Sigmoid colon (tissue), 3 donors: ENCODE data around the gene AMOTL2.

Experiments
- CTCF ChIP-seq, 4 experiments: fragments of 450-650 bp in 3 of 4; fragments of 200-600 bp in 1 of 4; IDR thresholded peaks; one replicate each; pipeline ENCODE4 v1.5.1; 2016 to 2019; ENCODE audit warnings: antibody characterized with exemption in 4 of 4, mild to moderate bottlenecking in 3 of 4, moderate library complexity in 2 of 4
- POLR2A ChIP-seq, 2 donors: fragments of 450-650 bp; IDR thresholded peaks; one replicate each; pipeline ENCODE4 v1.6.1; 2016; ENCODE audit warnings: antibody characterized with exemption in 2 of 2, mild to moderate bottlenecking in 2 of 2, moderate library complexity in 2 of 2

- no peak for TF ChIP-seq CTCF (IDR thresholded peaks at IDR 0.05)
- no peak for TF ChIP-seq POLR2A (IDR thresholded peaks at IDR 0.05)
These were observed 45.7 kb upstream of the AMOTL2 start for GRCh38 chr3:134419960-134420321.
